DOHH2 (cell line): ENCODE results near the gene SLC66A3.

ENCODE experiments used
- H3F3A ChIP-seq: fragments of 200-600 bp; sonication (generic), shearing (Covaris generic); 2 replicates; pipeline ENCODE4 v1.6.0; 2016; ENCODE audit warnings: antibody characterized with exemption, mild to moderate bottlenecking; ENCODE audit not compliant: control insufficient read depth, insufficient read depth
- H3K27ac ChIP-seq: fragments of 200-600 bp; sonication (generic); 2 replicates; pipeline ENCODE4 v1.5.1; 2014; ENCODE audit warnings: low read depth, mild to moderate bottlenecking, low read length, moderate library complexity
- H3K27me3 ChIP-seq: fragments of 200-600 bp; sonication (generic); 2 replicates; pipeline ENCODE4 v1.6.1; 2014; ENCODE audit warnings: mild to moderate bottlenecking, low read length, mixed read lengths; ENCODE audit not compliant: control insufficient read depth
- H3K36me3 ChIP-seq: fragments of 200-600 bp; sonication (generic); 2 replicates; pipeline ENCODE4 v1.6.1; 2014; ENCODE audit warnings: mild to moderate bottlenecking, low read length, moderate library complexity, mixed read lengths; ENCODE audit not compliant: control insufficient read depth
- H3K4me1 ChIP-seq: fragments of 200-600 bp; sonication (generic); 2 replicates; pipeline ENCODE4 v1.6.1; 2014; ENCODE audit warnings: mild to moderate bottlenecking, low read length, mixed read lengths; ENCODE audit not compliant: control insufficient read depth
- H3K4me2 ChIP-seq: fragments of 200-600 bp; sonication (generic); 2 replicates; pipeline ENCODE4 v1.6.0; 2014; ENCODE audit warnings: mild to moderate bottlenecking, low read length, moderate library complexity
- H3K4me3 ChIP-seq: fragments of 200-600 bp; sonication (generic); 2 replicates; pipeline ENCODE4 v1.5.1; 2014; ENCODE audit warnings: mild to moderate bottlenecking, low read length, mixed read lengths
- H3K79me2 ChIP-seq: fragments of 200-600 bp; sonication (generic); 2 replicates; pipeline ENCODE4 v1.6.1; 2014; ENCODE audit warnings: mild to moderate bottlenecking, low read length, mixed read lengths; ENCODE audit not compliant: control insufficient read depth
- H3K9me2 ChIP-seq: fragments of 200-600 bp; sonication (generic); replicated peaks from 2 replicates; pipeline ENCODE4 v1.6.1; 2014; ENCODE audit warnings: mild to moderate bottlenecking, low read length, mixed read lengths; ENCODE audit not compliant: control insufficient read depth
- H3K9me3 ChIP-seq: fragments of 200-600 bp; sonication (generic); 2 replicates; pipeline ENCODE4 v1.6.1; 2014; ENCODE audit warnings: antibody characterized with exemption, low read length, mixed read lengths; ENCODE audit not compliant: control insufficient read depth, insufficient read depth
- H4K20me1 ChIP-seq: fragments of 200-600 bp; sonication (generic); 2 replicates; pipeline ENCODE4 v1.6.0; 2014; ENCODE audit warnings: low read depth, mild to moderate bottlenecking, antibody characterized with exemption, low read length, moderate library complexity; ENCODE audit not compliant: control insufficient read depth, insufficient read depth
- CTCF ChIP-seq: fragments of 200-600 bp; sonication (generic); IDR thresholded peaks from one replicate; pipeline ENCODE4 v1.5.1; 2014; ENCODE audit warnings: antibody characterized with exemption, mild to moderate bottlenecking, low read depth, low read length; ENCODE audit not compliant: poor library complexity, severe bottlenecking
- EZH2phosphoT487 ChIP-seq: fragments of 200-600 bp; sonication (generic); IDR thresholded peaks from 2 replicates; pipeline ENCODE4 v1.6.1; 2017; ENCODE audit warnings: borderline replicate concordance, mild to moderate bottlenecking, antibody characterized with exemption, low read length, moderate library complexity, mixed read lengths

SLC66A3 gene

DNA sequence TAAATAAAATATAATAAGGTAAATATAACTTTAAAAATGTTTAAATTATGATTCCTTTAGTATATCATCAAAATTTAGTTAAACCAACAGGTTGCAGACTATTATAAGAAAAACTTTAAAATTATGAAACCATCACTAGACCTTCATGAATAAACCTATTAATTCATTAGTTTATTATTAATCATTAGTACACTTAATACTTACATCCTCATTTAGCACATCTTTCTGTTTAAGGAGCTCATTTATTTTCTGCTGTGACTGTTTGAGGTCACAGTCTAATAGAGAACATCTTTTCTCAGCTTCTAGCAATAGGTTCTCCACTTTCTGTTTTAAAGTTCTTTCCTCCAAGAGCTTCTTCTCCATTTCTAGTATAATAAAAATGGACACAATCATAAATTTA, 52.8 kb downstream of the SLC66A3 start:
- no peak for TF ChIP-seq EZH2phosphoT487
- Histone ChIP-seq H3K9me3 (no peaks in the 10 kb centered on the region), H3K36me3 (peaks cover 49% of the 10 kb centered on the region), H3K4me2 (no peak overlapping the region), H3K4me1 (no peaks in the 10 kb centered on the region), H3K79me2 (no peaks in the 10 kb centered on the region), H3F3A (no peaks in the 10 kb centered on the region), H4K20me1 (no peaks in the 10 kb centered on the region), H3K4me3 (no peak overlapping the region), H3K9me2 (no peaks in the 10 kb centered on the region), H3K27me3 (no peaks in the 10 kb centered on the region), H3K27ac (no peak overlapping the region)

- H4K20me1 ChIP-seq = no peaks in the 10 kb centered on the region
- no peak overlapping the region for H3K4me2 ChIP-seq
- no peaks in the 10 kb centered on the region for H3K9me2 ChIP-seq
- H3F3A ChIP-seq = no peaks in the 10 kb centered on the region
- no peak overlapping the region for H3K27ac ChIP-seq
- no peaks in the 10 kb centered on the region for H3K27me3 ChIP-seq
- peaks cover 66% of the 10 kb centered on the region for H3K36me3 ChIP-seq
- no peak for TF ChIP-seq EZH2phosphoT487
- no peak for TF ChIP-seq CTCF
- no peaks in the 10 kb centered on the region for H3K9me3 ChIP-seq
- no peaks in the 10 kb centered on the region for H3K79me2 ChIP-seq
- no peaks in the 10 kb centered on the region for H3K4me1 ChIP-seq
- no peak overlapping the region for H3K4me3 ChIP-seq
Measured at GRCh38 chr2:11212645-11213044, 57.4 kb downstream of the SLC66A3 start.

DNA sequence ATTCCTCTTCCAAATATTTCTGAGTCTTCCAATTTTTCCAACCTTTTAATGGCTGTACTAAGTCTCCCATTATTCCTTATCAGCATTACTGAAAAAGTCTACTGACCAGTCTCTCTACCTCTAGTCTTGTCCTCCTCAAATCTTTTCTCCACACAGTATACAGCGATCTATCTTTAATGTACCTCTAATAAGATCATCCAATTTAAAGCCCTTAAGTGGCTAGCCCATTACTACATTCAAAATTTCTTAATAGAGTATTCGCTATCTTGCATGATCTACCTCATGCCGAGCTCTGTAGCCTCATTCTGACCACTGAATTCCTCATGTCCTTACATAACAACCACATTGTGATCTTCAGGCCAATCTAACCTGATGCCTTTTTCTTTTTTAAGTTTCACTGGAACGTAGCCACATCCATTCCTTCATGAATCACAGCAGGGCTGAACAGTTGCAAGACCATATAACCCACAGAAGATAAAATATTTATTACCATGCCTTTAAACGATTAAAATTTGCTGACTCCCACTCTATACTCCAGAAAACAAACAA, 57.9 kb downstream of the SLC66A3 start:
- Histone ChIP-seq H3K4me1 (no peaks in the 10 kb centered on the region), H3K9me2 (no peaks in the 10 kb centered on the region), H4K20me1 (no peaks in the 10 kb centered on the region), H3K79me2 (no peaks in the 10 kb centered on the region), H3K27ac (no peak overlapping the region), H3K4me3 (no peak overlapping the region), H3K9me3 (no peaks in the 10 kb centered on the region), H3K27me3 (no peaks in the 10 kb centered on the region), H3K36me3 (peaks cover 69% of the 10 kb centered on the region), H3F3A (no peaks in the 10 kb centered on the region), H3K4me2 (no peak overlapping the region)
- TF ChIP-seq EZH2phosphoT487 (no peak), CTCF (no peak)

- no peaks in the 10 kb centered on the region for H3K79me2 ChIP-seq
- no peaks in the 10 kb centered on the region for H4K20me1 ChIP-seq
- no peaks in the 10 kb centered on the region for H3K9me3 ChIP-seq
- H3F3A ChIP-seq = no peaks in the 10 kb centered on the region
- TF ChIP-seq EZH2phosphoT487 (no peak), CTCF (no peak)
- H3K36me3 ChIP-seq = peaks cover 76% of the 10 kb centered on the region
- H3K4me2 ChIP-seq = no peak overlapping the region
- H3K4me1 ChIP-seq = no peaks in the 10 kb centered on the region
- H3K27me3 ChIP-seq = no peaks in the 10 kb centered on the region
- no peaks in the 10 kb centered on the region for H3K9me2 ChIP-seq
- no peak overlapping the region for H3K4me3 ChIP-seq
- H3K27ac ChIP-seq = no peak overlapping the region
Measured at GRCh38 chr2:11213975-11214374, 58.7 kb downstream of the SLC66A3 start.
